ENCODE results near the gene TBX4. TPM values are rescaled to one million over a fixed set of nuclear protein-coding genes. Genes with fewer than 3 reads are reported as not detected.

Gene TBX4
- total RNA-seq, 1 donor from 2014 or later = 8.4 TPM

GRCh38 chr17:61458421-61459141 is 6.4 kb downstream of the TBX4 start:
- no peaks in the 10 kb centered on the region for H3K4me1 ChIP-seq (ENCODE audit: control insufficient read depth in 3 of 3, insufficient read depth in 3 of 3, low read length in 3 of 3)
- H3K9me3 ChIP-seq (ENCODE audit: control insufficient read depth in 3 of 3, low read length in 3 of 3) = peaks cover 0 to 2% (median 0%) of the 10 kb centered on the region in 3 donors
- H3K27me3 ChIP-seq (ENCODE audit: control insufficient read depth in 3 of 3, insufficient read depth in 3 of 3, low read length in 3 of 3) = peaks cover 83 to 88% (median 86%) of the 10 kb centered on the region in 3 donors
- no peak overlapping the region for H3K27ac ChIP-seq (ENCODE audit: low read depth, low read length)
- no peaks in the 10 kb centered on the region for H3K36me3 ChIP-seq (ENCODE audit: control insufficient read depth in 3 of 3, insufficient read depth in 3 of 3, low read length in 3 of 3)
- no peak overlapping the region for H3K9ac ChIP-seq (ENCODE audit: low read depth in 1 of 3, low read length in 3 of 3)
- H3K4me3 ChIP-seq (ENCODE audit: low read length in 3 of 3) = no peak overlapping the region

- Histone ChIP-seq H3K4me3 (ENCODE audit: low read length in 3 of 3) (no peak overlapping the region), H3K9ac (ENCODE audit: low read depth in 1 of 3, low read length in 3 of 3) (no peak overlapping the region), H3K9me3 (ENCODE audit: control insufficient read depth in 3 of 3, low read length in 3 of 3) (peaks cover 0 to 2% (median 0%) of the 10 kb centered on the region in 3 donors), H3K27me3 (ENCODE audit: control insufficient read depth in 3 of 3, insufficient read depth in 3 of 3, low read length in 3 of 3) (peaks cover 77 to 82% (median 79%) of the 10 kb centered on the region in 3 donors), H3K36me3 (ENCODE audit: control insufficient read depth in 3 of 3, insufficient read depth in 3 of 3, low read length in 3 of 3) (no peaks in the 10 kb centered on the region), H3K27ac (ENCODE audit: low read depth, low read length) (no peak overlapping the region), H3K4me1 (ENCODE audit: control insufficient read depth in 3 of 3, insufficient read depth in 3 of 3, low read length in 3 of 3) (no peaks in the 10 kb centered on the region)
These were observed 7.1 kb downstream of the TBX4 start for GRCh38 chr17:61459142-61459809.

GRCh38 chr17:61459939-61460718 is 7.9 kb downstream of the TBX4 start:
- Histone ChIP-seq H3K27me3 (ENCODE audit: control insufficient read depth in 3 of 3, insufficient read depth in 3 of 3, low read length in 3 of 3) (peaks cover 71 to 74% (median 73%) of the 10 kb centered on the region in 3 donors), H3K9ac (ENCODE audit: low read depth in 1 of 3, low read length in 3 of 3) (no peak overlapping the region), H3K36me3 (ENCODE audit: control insufficient read depth in 3 of 3, insufficient read depth in 3 of 3, low read length in 3 of 3) (no peaks in the 10 kb centered on the region), H3K4me1 (ENCODE audit: control insufficient read depth in 3 of 3, insufficient read depth in 3 of 3, low read length in 3 of 3) (no peaks in the 10 kb centered on the region), H3K4me3 (ENCODE audit: low read length in 3 of 3) (no peak overlapping the region), H3K27ac (ENCODE audit: low read depth, low read length) (no peak overlapping the region), H3K9me3 (ENCODE audit: control insufficient read depth in 3 of 3, low read length in 3 of 3) (peaks cover 0 to 2% (median 0%) of the 10 kb centered on the region in 3 donors)

GRCh38 chr17:61460796-61461585 is 8.8 kb downstream of the TBX4 start:
- Histone ChIP-seq H3K27ac (ENCODE audit: low read depth, low read length) (no peak overlapping the region), H3K27me3 (ENCODE audit: control insufficient read depth in 3 of 3, insufficient read depth in 3 of 3, low read length in 3 of 3) (peaks cover 62 to 67% (median 65%) of the 10 kb centered on the region in 3 donors), H3K36me3 (ENCODE audit: control insufficient read depth in 3 of 3, insufficient read depth in 3 of 3, low read length in 3 of 3) (no peaks in the 10 kb centered on the region), H3K9ac (ENCODE audit: low read depth in 1 of 3, low read length in 3 of 3) (no peak overlapping the region), H3K9me3 (ENCODE audit: control insufficient read depth in 3 of 3, low read length in 3 of 3) (no peaks in the 10 kb centered on the region), H3K4me1 (ENCODE audit: control insufficient read depth in 3 of 3, insufficient read depth in 3 of 3, low read length in 3 of 3) (no peaks in the 10 kb centered on the region), H3K4me3 (ENCODE audit: low read length in 3 of 3) (no peak overlapping the region)

GRCh38 chr17:61461586-61461966 is 9.4 kb downstream of the TBX4 start:
- no peak overlapping the region for H3K27ac ChIP-seq (ENCODE audit: low read depth, low read length)
- H3K4me1 ChIP-seq (ENCODE audit: control insufficient read depth in 3 of 3, insufficient read depth in 3 of 3, low read length in 3 of 3) = no peaks in the 10 kb centered on the region
- no peaks in the 10 kb centered on the region for H3K36me3 ChIP-seq (ENCODE audit: control insufficient read depth in 3 of 3, insufficient read depth in 3 of 3, low read length in 3 of 3)
- no peaks in the 10 kb centered on the region for H3K9me3 ChIP-seq (ENCODE audit: control insufficient read depth in 3 of 3, low read length in 3 of 3)
- H3K27me3 ChIP-seq (ENCODE audit: control insufficient read depth in 3 of 3, insufficient read depth in 3 of 3, low read length in 3 of 3) = peaks cover 56 to 64% (median 59%) of the 10 kb centered on the region in 3 donors
- peak overlapping the region in 2 of 3 donors; percentile 35 to 54 for H3K4me3 ChIP-seq (ENCODE audit: low read length in 3 of 3)
- no peak overlapping the region for H3K9ac ChIP-seq (ENCODE audit: low read depth in 1 of 3, low read length in 3 of 3)

GRCh38 chr17:61461967-61462718 is 9.9 kb downstream of the TBX4 start:
- H3K27ac ChIP-seq (ENCODE audit: low read depth, low read length) = no peak overlapping the region
- no peaks in the 10 kb centered on the region for H3K9me3 ChIP-seq (ENCODE audit: control insufficient read depth in 3 of 3, low read length in 3 of 3)
- H3K36me3 ChIP-seq (ENCODE audit: control insufficient read depth in 3 of 3, insufficient read depth in 3 of 3, low read length in 3 of 3) = no peaks in the 10 kb centered on the region
- H3K4me1 ChIP-seq (ENCODE audit: control insufficient read depth in 3 of 3, insufficient read depth in 3 of 3, low read length in 3 of 3) = no peaks in the 10 kb centered on the region
- H3K27me3 ChIP-seq (ENCODE audit: control insufficient read depth in 3 of 3, insufficient read depth in 3 of 3, low read length in 3 of 3) = peaks cover 51 to 58% (median 53%) of the 10 kb centered on the region in 3 donors
- H3K9ac ChIP-seq (ENCODE audit: low read depth in 1 of 3, low read length in 3 of 3) = no peak overlapping the region
- peak overlapping the region in 2 of 3 donors; percentile 35 to 54 for H3K4me3 ChIP-seq (ENCODE audit: low read length in 3 of 3)

- Histone ChIP-seq H3K4me3 (ENCODE audit: low read length in 3 of 3) (no peak overlapping the region), H3K27ac (ENCODE audit: low read depth, low read length) (no peak overlapping the region), H3K9me3 (ENCODE audit: control insufficient read depth in 3 of 3, low read length in 3 of 3) (no peaks in the 10 kb centered on the region), H3K36me3 (ENCODE audit: control insufficient read depth in 3 of 3, insufficient read depth in 3 of 3, low read length in 3 of 3) (no peaks in the 10 kb centered on the region), H3K9ac (ENCODE audit: low read depth in 1 of 3, low read length in 3 of 3) (no peak overlapping the region), H3K4me1 (ENCODE audit: control insufficient read depth in 3 of 3, insufficient read depth in 3 of 3, low read length in 3 of 3) (no peaks in the 10 kb centered on the region), H3K27me3 (ENCODE audit: control insufficient read depth in 3 of 3, insufficient read depth in 3 of 3, low read length in 3 of 3) (peaks cover 44 to 51% (median 47%) of the 10 kb centered on the region in 3 donors)
These were observed 10.6 kb downstream of the TBX4 start for GRCh38 chr17:61462719-61463315.

GRCh38 chr17:61463316-61464129 is 11.3 kb downstream of the TBX4 start:
- Histone ChIP-seq H3K27me3 (ENCODE audit: control insufficient read depth in 3 of 3, insufficient read depth in 3 of 3, low read length in 3 of 3) (peaks cover 39 to 46% (median 41%) of the 10 kb centered on the region in 3 donors), H3K4me3 (ENCODE audit: low read length in 3 of 3) (no peak overlapping the region), H3K36me3 (ENCODE audit: control insufficient read depth in 3 of 3, insufficient read depth in 3 of 3, low read length in 3 of 3) (no peaks in the 10 kb centered on the region), H3K9ac (ENCODE audit: low read depth in 1 of 3, low read length in 3 of 3) (no peak overlapping the region), H3K27ac (ENCODE audit: low read depth, low read length) (no peak overlapping the region), H3K4me1 (ENCODE audit: control insufficient read depth in 3 of 3, insufficient read depth in 3 of 3, low read length in 3 of 3) (no peaks in the 10 kb centered on the region), H3K9me3 (ENCODE audit: control insufficient read depth in 3 of 3, low read length in 3 of 3) (no peaks in the 10 kb centered on the region)
